ENCODE data around the gene ATF1. TPM values are rescaled to one million over a fixed set of nuclear protein-coding genes. Genes with fewer than 3 reads are reported as not detected.

Gene ATF1
- total and polyA plus RNA-seq, 2 of the 8 experiments (the other 6 are each of a cell fraction or from before 2014, with no cell fraction given), result 23.2 to 41.8 TPM

GRCh38 chr12:50772470-50772869 is 8.6 kb downstream of the ATF1 start:
- Histone ChIP-seq H2BK5ac (ENCODE audit: low read depth, low read length) (no peak overlapping the region), H3K79me2 (ENCODE audit: control insufficient read depth in 1 of 2, insufficient read depth in 2 of 2, low read length in 2 of 2) (peaks cover 0 to 88% of the 10 kb centered on the region in 2 experiments; a peak in 2 of 4 replicates), H2AFZ (ENCODE audit: low read length) (no peak overlapping the region), H4K20me1 (replicated peaks in 1 of 2; ENCODE audit: control insufficient read depth in 1 of 2, insufficient read depth in 2 of 2, low read length in 2 of 2) (peaks cover 0 to 5% of the 10 kb centered on the region in 2 experiments), H3K4me3 (ENCODE audit: extremely low read depth in 1 of 4, insufficient read depth in 2 of 4, low read depth in 3 of 4, low read length in 4 of 4) (no peak overlapping the region), H3K14ac (ENCODE audit: insufficient read length) (no peak overlapping the region), H3K36me3 (ENCODE audit: control insufficient read depth in 2 of 4, insufficient read depth in 4 of 4, low read length in 3 of 4) (peaks cover 0 to 8% (median 2%) of the 10 kb centered on the region in 4 experiments; a peak in 2 of 8 replicates), H3K9ac (replicated peaks in 1 of 4; ENCODE audit: extremely low read depth in 1 of 4, low read depth in 3 of 4, low read length in 3 of 4) (no peak overlapping the region), H4K91ac (replicated peaks; ENCODE audit: insufficient read length, low read length) (no peak overlapping the region), H4K5ac (ENCODE audit: insufficient read length, low read depth, low read length) (no peak overlapping the region), H2AK5ac (ENCODE audit: low read depth, low read length) (no peak overlapping the region), H2BK15ac (ENCODE audit: low read length) (no peak overlapping the region), H3K4me1 (replicated peaks in 1 of 4; ENCODE audit: control insufficient read depth in 3 of 4, insufficient read depth in 4 of 4, low read length in 3 of 4) (no peaks in the 10 kb centered on the region), H3K4me2 (ENCODE audit: insufficient read depth in 1 of 2, low read depth in 2 of 2, low read length in 2 of 2) (no peak overlapping the region), H3K4ac (replicated peaks; ENCODE audit: insufficient read length, low read depth, low read length) (no peak overlapping the region), H3K79me1 (ENCODE audit: low read depth, low read length) (no peaks in the 10 kb centered on the region; the same call in 1 of the 2 replicates), H3K27ac (ENCODE audit: low read depth, low read length) (no peak overlapping the region), H2BK12ac (ENCODE audit: low read depth, low read length) (no peak overlapping the region), H3K9me3 (ENCODE audit: insufficient read depth in 2 of 2, low read depth in 1 of 2, low read length in 1 of 2) (no peaks in the 10 kb centered on the region), H3K23ac (ENCODE audit: insufficient read length) (no peak overlapping the region), H3K23me2 (ENCODE audit: low read depth, low read length) (no peaks in the 10 kb centered on the region), H3K27me3 (replicated peaks in 1 of 4; ENCODE audit: control insufficient read depth in 3 of 4, extremely low read depth in 1 of 4, insufficient read depth in 3 of 4, low read length in 3 of 4) (no peaks in the 10 kb centered on the region), H3K18ac (ENCODE audit: extremely low read depth, low read length) (no peak overlapping the region), H4K8ac (ENCODE audit: extremely low read depth, insufficient read depth, low read length) (no peak overlapping the region), H2BK120ac (replicated peaks; ENCODE audit: low read depth, low read length) (no peak overlapping the region), H2BK20ac (ENCODE audit: low read length) (no peak overlapping the region), H3K56ac (replicated peaks; ENCODE audit: insufficient read length, low read depth, low read length) (no peak overlapping the region)
- DNase-seq (ENCODE audit: low read depth in 1 of 2, low spot score in 2 of 2), result no peak
- TF ChIP-seq YY1 (IDR thresholded peaks at IDR 0.05; ENCODE audit: low read depth, low read length), result no peak
- no peak for TF ChIP-seq NANOG (IDR thresholded peaks at IDR 0.05; ENCODE audit: insufficient read depth, low read depth, low read length, poor library complexity, severe bottlenecking)
- TF ChIP-seq TAF1 (IDR thresholded peaks at IDR 0.05; ENCODE audit: low read depth, low read length), result no peak
- TF ChIP-seq RAD21 (IDR thresholded peaks at IDR 0.05 in 1 of 2, conservative IDR thresholded peaks at IDR 0.05 in 1 of 2; ENCODE audit: low read depth in 2 of 2, low read length in 2 of 2), result no peak
- no peak for TF ChIP-seq BCL11A (IDR thresholded peaks at IDR 0.05; ENCODE audit: low read depth in 2 of 2, low read length in 2 of 2)
- TF ChIP-seq RXRA (IDR thresholded peaks at IDR 0.05; ENCODE audit: insufficient read depth, low read depth, low read length), result no peak
- no peak for TF ChIP-seq BRCA1 (IDR thresholded peaks at IDR 0.05; ENCODE audit: low read depth, low read length)
- TF ChIP-seq SP4 (IDR thresholded peaks at IDR 0.05; ENCODE audit: low read length), result no peak
- TF ChIP-seq HDAC2 (IDR thresholded peaks at IDR 0.05; ENCODE audit: borderline replicate concordance in 1 of 2, low read depth in 2 of 2, low read length in 2 of 2), result no peak
- no peak for TF ChIP-seq CHD1 (IDR thresholded peaks at IDR 0.05; ENCODE audit: low read depth, low read length)
- no peak for TF ChIP-seq EGR1 (IDR thresholded peaks at IDR 0.05; ENCODE audit: borderline replicate concordance, low read depth, low read length)
- TF ChIP-seq, protein P1, sequence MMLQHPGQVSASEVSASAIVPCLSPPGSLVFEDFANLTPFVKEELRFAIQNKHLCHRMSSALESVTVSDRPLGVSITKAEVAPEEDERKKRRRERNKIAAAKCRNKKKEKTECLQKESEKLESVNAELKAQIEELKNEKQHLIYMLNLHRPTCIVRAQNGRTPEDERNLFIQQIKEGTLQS (IDR thresholded peaks at IDR 0.05; ENCODE audit: insufficient read depth, low read depth, low read length), result no peak
- no peak for TF ChIP-seq CTBP2 (IDR thresholded peaks at IDR 0.05; ENCODE audit: borderline replicate concordance, insufficient read depth, insufficient read length, low read length)
- 91% methylated on average over 5 of the region's 5 CpGs; no CpG with 5 or more reads in 1 of the 2 experiments for WGBS, 2 experiments (ENCODE audit: extremely low coverage in 1 of 2, insufficient coverage in 1 of 2, insufficient read length in 1 of 2, insufficient replicate concordance in 2 of 2, low coverage in 1 of 2, low lambda C conversion rate in 2 of 2, missing lambda C conversion rate in 1 of 2)
- POLR2A ChIA-PET (ENCODE audit: partially characterized antibody), result no interaction called here
- FAIRE-seq, result no peak
- CTCF ChIA-PET (ENCODE audit: partially characterized antibody), result interaction anchor here (0.6 to 0.7 kb wide), 2 partner anchors 34 to 517 kb away, joined by 4 to 5 read pairs; no protein-coding TSS in a partner anchor
